Measurements from ENCODE around the gene ANKRD42.

ANKRD42 gene

DNA sequence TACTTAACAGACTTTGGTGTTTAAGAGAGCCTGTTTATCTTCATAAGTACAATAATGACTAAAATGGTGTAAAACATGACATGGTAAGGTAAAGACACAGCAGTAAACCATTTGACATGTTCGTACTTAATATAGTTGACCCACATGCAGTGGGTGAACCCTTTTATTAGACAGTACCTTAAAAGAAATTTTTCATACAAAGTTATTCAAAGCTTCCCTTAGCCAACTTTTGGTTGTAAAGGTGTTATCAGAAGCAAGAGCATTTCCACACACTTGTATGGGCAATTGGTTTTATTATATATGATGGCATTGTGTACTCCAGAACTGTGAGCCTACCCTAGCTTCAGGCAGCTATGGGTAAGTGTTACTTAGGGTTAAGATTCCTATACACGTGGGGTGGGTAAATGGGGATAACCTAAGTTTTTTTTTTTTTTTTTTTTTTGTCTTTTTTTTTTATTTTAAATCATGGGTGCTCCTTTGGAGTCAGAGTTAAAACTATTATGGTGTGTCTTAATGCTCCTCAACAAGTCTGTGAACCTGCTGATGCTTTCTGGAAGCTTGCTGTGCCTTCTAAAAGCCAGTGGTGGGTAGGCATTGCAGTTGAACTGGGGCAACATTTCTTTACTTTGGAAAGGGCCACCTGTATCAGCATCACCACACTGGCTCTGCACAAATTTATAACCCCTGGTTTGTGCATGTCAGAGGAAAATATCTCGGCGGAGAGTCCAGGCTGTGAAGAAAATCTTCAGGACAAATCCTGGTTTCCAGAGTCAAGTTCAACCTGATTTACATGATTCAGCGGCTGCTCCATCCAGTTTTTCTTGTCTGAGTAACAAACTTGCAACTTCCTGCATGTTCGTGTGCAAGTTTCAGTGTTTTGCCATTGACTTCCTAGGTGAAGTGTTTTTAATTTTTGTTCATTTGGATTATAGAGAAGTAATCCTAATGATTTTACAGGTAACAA is 33.3 kb upstream of the ANKRD42 start:
- DNase-seq (ENCODE audit: extremely low spot score): no peak
- ChIA-PET POLR2A (interaction anchor here (0.5 to 1.5 kb wide), 5 partner anchors 10 to 225 kb away, joined by 3 to 7 read pairs (median 4); partner anchors contain the start of gene RAB30), CTCF (interaction anchor here (0.7 to 1.9 kb wide), 6 partner anchors 12 to 293 kb away, joined by 3 to 6 read pairs (median 3); no protein-coding TSS in a partner anchor)
- TF ChIP-seq, protein P1, sequence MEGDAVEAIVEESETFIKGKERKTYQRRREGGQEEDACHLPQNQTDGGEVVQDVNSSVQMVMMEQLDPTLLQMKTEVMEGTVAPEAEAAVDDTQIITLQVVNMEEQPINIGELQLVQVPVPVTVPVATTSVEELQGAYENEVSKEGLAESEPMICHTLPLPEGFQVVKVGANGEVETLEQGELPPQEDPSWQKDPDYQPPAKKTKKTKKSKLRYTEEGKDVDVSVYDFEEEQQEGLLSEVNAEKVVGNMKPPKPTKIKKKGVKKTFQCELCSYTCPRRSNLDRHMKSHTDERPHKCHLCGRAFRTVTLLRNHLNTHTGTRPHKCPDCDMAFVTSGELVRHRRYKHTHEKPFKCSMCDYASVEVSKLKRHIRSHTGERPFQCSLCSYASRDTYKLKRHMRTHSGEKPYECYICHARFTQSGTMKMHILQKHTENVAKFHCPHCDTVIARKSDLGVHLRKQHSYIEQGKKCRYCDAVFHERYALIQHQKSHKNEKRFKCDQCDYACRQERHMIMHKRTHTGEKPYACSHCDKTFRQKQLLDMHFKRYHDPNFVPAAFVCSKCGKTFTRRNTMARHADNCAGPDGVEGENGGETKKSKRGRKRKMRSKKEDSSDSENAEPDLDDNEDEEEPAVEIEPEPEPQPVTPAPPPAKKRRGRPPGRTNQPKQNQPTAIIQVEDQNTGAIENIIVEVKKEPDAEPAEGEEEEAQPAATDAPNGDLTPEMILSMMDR (IDR thresholded peaks at IDR 0.05; ENCODE audit: control extremely low read depth, extremely low read depth, low read depth, missing control alignments): no peak

DNA sequence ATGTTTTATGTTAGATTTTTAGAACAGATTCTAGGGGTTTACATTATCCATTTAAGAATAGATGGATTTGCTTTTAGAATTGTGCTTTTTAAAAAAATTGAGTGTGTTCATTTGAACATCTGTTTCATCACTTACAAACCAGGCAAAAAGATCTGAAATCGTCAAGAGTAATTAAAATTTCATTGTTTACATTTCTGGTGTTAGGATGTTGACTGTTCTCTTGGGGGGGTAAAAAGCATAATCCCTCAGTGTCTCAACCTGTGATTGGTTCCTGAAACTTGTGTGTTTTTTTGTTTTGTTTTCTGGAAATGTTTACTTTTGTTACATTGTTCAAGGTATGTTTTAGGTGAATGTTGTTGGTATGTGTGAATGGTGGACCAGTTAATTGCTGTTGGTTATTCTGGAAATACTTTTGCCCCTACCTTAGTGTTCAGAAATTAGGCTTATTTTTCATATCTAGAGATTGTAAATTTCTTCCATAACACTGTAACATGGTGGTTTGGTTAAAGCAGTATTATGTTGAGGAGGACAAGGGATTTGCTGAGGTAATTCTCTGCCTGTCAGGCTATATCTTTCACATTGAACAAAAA is 31.8 kb upstream of the ANKRD42 start:
- ChIA-PET POLR2A (no interaction called here), CTCF (interaction anchor here (1.0 to 1.3 kb wide), 2 partner anchors 12 to 19 kb away, joined by 3 to 4 read pairs; no protein-coding TSS in a partner anchor)
- TF ChIP-seq, protein P1 (IDR thresholded peaks at IDR 0.05; ENCODE audit: control extremely low read depth, extremely low read depth, low read depth, missing control alignments): no peak
- DNase-seq (ENCODE audit: extremely low spot score): no peak

DNA sequence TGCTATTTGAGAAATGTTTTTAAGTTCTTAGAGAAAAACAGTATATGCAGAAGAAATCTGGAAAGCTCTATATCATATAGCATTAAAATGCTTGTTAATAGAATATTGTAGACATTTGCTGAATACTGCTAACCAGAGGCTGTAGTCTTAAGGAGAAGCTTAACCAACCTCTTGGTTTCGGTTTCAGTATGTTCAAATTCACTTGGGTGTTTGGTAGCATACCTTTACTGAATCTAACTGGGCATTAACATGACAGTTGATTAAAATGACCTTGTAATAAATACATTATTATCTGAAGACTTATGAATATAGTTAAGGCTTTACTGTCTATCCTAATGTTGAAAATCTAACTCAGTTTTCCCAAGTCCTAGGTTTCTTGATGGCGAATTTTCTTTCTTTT is 31.1 kb upstream of the ANKRD42 start:
- POLR2A ChIA-PET: no interaction called here
- TF ChIP-seq, protein P1 (IDR thresholded peaks at IDR 0.05; ENCODE audit: control extremely low read depth, extremely low read depth, low read depth, missing control alignments): no peak
- CTCF ChIA-PET: interaction anchor here (1.0 to 1.1 kb wide), 2 partner anchors 11 to 18 kb away, joined by 3 to 4 read pairs; no protein-coding TSS in a partner anchor
- peak; percentile 27 for DNase-seq (ENCODE audit: extremely low spot score)

DNA sequence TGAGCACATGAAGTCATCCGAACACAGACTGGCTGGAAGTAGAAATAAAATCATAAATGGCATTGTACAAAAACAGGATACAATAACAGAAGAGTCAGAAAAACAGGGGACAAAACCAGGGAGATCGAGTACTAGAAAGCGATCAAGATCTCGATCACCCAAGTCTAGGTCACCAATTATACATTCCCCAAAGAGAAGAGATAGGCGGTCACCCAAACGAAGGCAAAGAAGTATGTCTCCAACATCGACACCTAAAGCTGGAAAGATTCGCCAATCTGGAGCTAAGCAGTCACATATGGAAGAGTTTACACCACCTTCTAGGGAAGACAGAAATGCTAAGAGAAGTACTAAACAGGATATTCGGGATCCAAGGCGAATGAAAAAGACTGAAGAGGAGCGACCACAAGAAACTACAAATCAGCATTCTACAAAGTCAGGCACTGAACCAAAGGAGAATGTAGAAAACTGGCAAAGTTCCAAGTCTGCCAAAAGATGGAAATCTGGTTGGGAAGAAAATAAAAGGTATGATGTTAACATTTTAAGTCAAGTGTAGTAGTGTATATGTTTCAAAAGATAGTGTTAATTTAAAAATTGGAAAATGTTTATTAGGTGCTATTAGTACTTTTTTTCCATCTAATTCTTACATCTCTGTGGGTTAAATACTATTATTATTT is 27.2 kb upstream of the ANKRD42 start:
- POLR2A ChIA-PET: no interaction called here
- TF ChIP-seq, protein P1 (IDR thresholded peaks at IDR 0.05; ENCODE audit: control extremely low read depth, extremely low read depth, low read depth, missing control alignments): no peak
- CTCF ChIA-PET: no interaction called here
- DNase-seq (ENCODE audit: extremely low spot score): no peak

DNA sequence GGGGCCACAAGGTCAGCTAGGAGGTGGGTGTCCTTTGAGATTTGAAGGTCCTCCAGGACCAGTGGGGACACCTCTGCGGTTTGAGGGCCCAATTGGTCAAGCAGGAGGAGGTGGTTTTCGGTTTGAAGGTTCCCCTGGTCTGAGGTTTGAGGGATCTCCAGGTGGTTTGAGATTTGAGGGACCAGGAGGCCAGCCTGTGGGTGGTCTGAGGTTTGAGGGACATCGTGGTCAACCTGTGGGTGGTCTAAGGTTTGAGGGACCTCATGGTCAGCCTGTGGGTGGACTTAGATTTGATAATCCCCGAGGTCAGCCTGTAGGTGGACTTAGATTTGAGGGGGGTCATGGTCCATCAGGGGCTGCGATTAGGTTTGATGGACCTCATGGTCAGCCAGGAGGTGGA is 24.8 kb upstream of the ANKRD42 start:
- TF ChIP-seq, protein P1 (IDR thresholded peaks at IDR 0.05; ENCODE audit: control extremely low read depth, extremely low read depth, low read depth, missing control alignments): no peak
- DNase-seq (ENCODE audit: extremely low spot score): no peak
- ChIA-PET POLR2A (no interaction called here), CTCF (no interaction called here)

DNA sequence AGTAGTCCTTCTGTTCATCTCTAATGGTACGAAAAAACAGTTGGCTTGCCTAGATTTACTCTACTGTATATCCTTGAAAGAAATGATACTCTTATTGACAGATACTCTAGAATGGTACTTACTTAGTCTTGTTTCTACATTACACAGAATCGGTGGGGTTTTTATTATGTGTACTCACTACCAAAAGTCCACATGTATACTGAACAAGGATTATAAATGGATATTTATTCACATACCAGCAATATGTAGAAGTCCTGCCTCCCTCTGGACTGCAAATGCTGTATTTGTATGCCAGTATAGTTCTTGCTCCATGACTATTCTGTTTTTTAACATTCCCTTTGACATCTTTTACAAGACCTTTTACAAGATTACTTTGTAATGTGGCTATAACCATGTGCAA is 22.6 kb upstream of the ANKRD42 start:
- CTCF ChIA-PET: interaction anchor here (1.1 to 1.5 kb wide), 2 partner anchors 16 to 86 kb away, joined by 3 read pairs; no protein-coding TSS in a partner anchor
- TF ChIP-seq, protein P1 (IDR thresholded peaks at IDR 0.05; ENCODE audit: control extremely low read depth, extremely low read depth, low read depth, missing control alignments): no peak
- POLR2A ChIA-PET: no interaction called here
- no peak for DNase-seq (ENCODE audit: extremely low spot score)
